CD14-positive monocyte (primary cell): ENCODE measurements around the gene WDR18. TPM values are rescaled to one million over a fixed set of nuclear protein-coding genes. Genes with fewer than 3 reads are reported as not detected.

Experiments
- DNase-seq, 3 donors: peaks; one replicate each; pipeline ENCODE4 v3.0.0-alpha.2; 2011 to 2022
- H2AFZ ChIP-seq: 2 replicates; pipeline ENCODE4 v1.6.0; 2012; ENCODE audit warnings: mild to moderate bottlenecking, low read depth, low read length, inconsistent platforms; ENCODE audit not compliant: insufficient read depth, poor library complexity, severe bottlenecking
- H3K27ac ChIP-seq, 2 donors: 1 replicate in 1 of 2; 2 replicates in 1 of 2; pipeline ENCODE4 v1.5.1; 2012 to 2013; ENCODE audit warnings: low read length in 2 of 2, control low read depth in 1 of 2, inconsistent platforms in 1 of 2, low read depth in 1 of 2, mild to moderate bottlenecking in 1 of 2
- H3K27me3 ChIP-seq, 2 donors: one replicate each; pipeline versions ENCODE4 v1.6.0 to v1.6.1; 2011 to 2013; ENCODE audit warnings: low read length in 2 of 2; ENCODE audit not compliant: control insufficient read depth in 2 of 2, insufficient read depth in 2 of 2
- H3K36me3 ChIP-seq, 2 donors: replicated peaks in 1 of 2; 1 replicate in 1 of 2; 2 replicates in 1 of 2; pipeline versions ENCODE4 v1.5.1 to v1.6.1; 2012 to 2013; ENCODE audit warnings: low read length in 2 of 2, control low read depth in 1 of 2, inconsistent platforms in 1 of 2, mild to moderate bottlenecking in 1 of 2; ENCODE audit not compliant: insufficient read depth in 2 of 2, control insufficient read depth in 1 of 2
- H3K4me1 ChIP-seq, 2 donors: 1 replicate in 1 of 2; 2 replicates in 1 of 2; pipeline versions ENCODE4 v1.5.1 to v1.6.1; 2012 to 2013; ENCODE audit warnings: low read length in 2 of 2, control low read depth in 1 of 2, inconsistent platforms in 1 of 2, mild to moderate bottlenecking in 1 of 2, moderate library complexity in 1 of 2; ENCODE audit not compliant: insufficient read depth in 2 of 2, control insufficient read depth in 1 of 2
- H3K4me2 ChIP-seq: replicated peaks from 2 replicates; pipeline ENCODE3; 2012; ENCODE audit warnings: low read length, moderate library complexity, mild to moderate bottlenecking; ENCODE audit not compliant: poor library complexity, severe bottlenecking; ENCODE audit errors: extremely low read depth
- H3K4me3 ChIP-seq, 3 experiments: fragments of 200-600 bp in 1 of 3; sonication (generic) in 1 of 3; replicated peaks in 1 of 3; 1 replicate in 2 of 3; 2 replicates in 1 of 3; pipeline ENCODE4 v1.5.1; 2011 to 2013; ENCODE audit warnings: low read length in 3 of 3, mild to moderate bottlenecking in 3 of 3, control low read depth in 2 of 3, low read depth in 2 of 3, inconsistent platforms in 1 of 3, moderate library complexity in 1 of 3
- H3K79me2 ChIP-seq: 2 replicates; pipeline ENCODE4 v1.6.0; 2012; ENCODE audit warnings: mild to moderate bottlenecking, control low read depth, inconsistent platforms, low read length, moderate library complexity; ENCODE audit not compliant: insufficient read depth
- H3K9ac ChIP-seq: 2 replicates; pipeline ENCODE4 v1.6.0; 2017; ENCODE audit warnings: low read length, mild to moderate bottlenecking; ENCODE audit not compliant: insufficient read depth, poor library complexity, severe bottlenecking
- H3K9me3 ChIP-seq, 2 donors: replicated peaks in 1 of 2; 1 replicate in 1 of 2; 2 replicates in 1 of 2; pipeline versions ENCODE4 v1.5.1 to v1.6.1; 2012 to 2013; ENCODE audit warnings: low read length in 2 of 2, control low read depth in 1 of 2; ENCODE audit not compliant: control insufficient read depth in 1 of 2, insufficient read depth in 1 of 2
- H4K20me1 ChIP-seq: 2 replicates; pipeline ENCODE4 v1.6.0; 2012; ENCODE audit warnings: mild to moderate bottlenecking, low read length, control low read depth, moderate library complexity; ENCODE audit not compliant: insufficient read depth
- H3K27ac Mint-ChIP-seq, 7 donors: one replicate each; pipeline ENCODE4 v1.8.0; 2020; ENCODE audit warnings: mild to moderate bottlenecking in 7 of 7, mixed read lengths in 7 of 7, moderate library complexity in 6 of 7, inconsistent platforms in 2 of 7
- H3K27me3 Mint-ChIP-seq, 3 donors: one replicate each; pipeline ENCODE4 v1.8.0; 2021 to 2022; ENCODE audit warnings: low read depth in 3 of 3, mild to moderate bottlenecking in 3 of 3, mixed read lengths in 3 of 3, moderate library complexity in 3 of 3, inconsistent platforms in 1 of 3
- H3K36me3 Mint-ChIP-seq, 2 donors: one replicate each; pipeline ENCODE4 v1.8.0; 2020; ENCODE audit warnings: mixed read lengths in 2 of 2, inconsistent platforms in 1 of 2, mild to moderate bottlenecking in 1 of 2
- H3K4me1 Mint-ChIP-seq: one replicate; pipeline ENCODE4 v1.8.0; 2020; ENCODE audit warnings: mild to moderate bottlenecking, mixed read lengths
- H3K4me3 Mint-ChIP-seq, 2 donors: one replicate each; pipeline ENCODE4 v1.8.0; 2020; ENCODE audit warnings: mild to moderate bottlenecking in 2 of 2, mixed read lengths in 2 of 2, moderate library complexity in 1 of 2
- H3K9me3 Mint-ChIP-seq, 7 donors: one replicate each; pipeline ENCODE4 v1.8.0; 2020 to 2022; ENCODE audit warnings: mixed read lengths in 7 of 7, mild to moderate bottlenecking in 6 of 7, moderate library complexity in 6 of 7, inconsistent platforms in 2 of 7
- WGBS: methylation state at CpG from one replicate; pipeline ENCODE4 v1.1.5; 2013; ENCODE audit warnings: missing lambda C conversion rate; ENCODE audit not compliant: insufficient coverage; 5-methylcytosine and 5-hydroxymethylcytosine counted together
- intact Hi-C, 2 donors: fragments of 100-400 bp; cut with micrococcal nuclease; formaldehyde crosslinking; loops; one replicate each; pipeline versions ENCODE4 v1.15.0 to v1.15.1; 2023
- polyA plus RNA-seq, 3 donors: library from polyadenylated mRNA; depleted of rRNA in 1 of 3; unstranded in 2 of 3; stranded (reverse) in 1 of 3; fragments of 300-500 nt in 2 of 3; fragments of >200 nt in 1 of 3; fragmentation: Illumina TruSeq in 2 of 3; gene quantifications; 1 replicate in 2 of 3; 2 replicates in 1 of 3; pipeline ENCODE4 v1.2.3, GENCODE V29; 2012 to 2021
- TF ChIP-seq, protein P1 (sequence below): fragments of 200-600 bp; IDR thresholded peaks from one replicate; pipeline ENCODE4 v1.8.0; 2022; ENCODE audit warnings: antibody characterized with exemption, mild to moderate bottlenecking

The WDR18 gene
- polyA plus RNA-seq, 3 donors: 21.3 to 52.7 (median 49.9) TPM

DNA sequence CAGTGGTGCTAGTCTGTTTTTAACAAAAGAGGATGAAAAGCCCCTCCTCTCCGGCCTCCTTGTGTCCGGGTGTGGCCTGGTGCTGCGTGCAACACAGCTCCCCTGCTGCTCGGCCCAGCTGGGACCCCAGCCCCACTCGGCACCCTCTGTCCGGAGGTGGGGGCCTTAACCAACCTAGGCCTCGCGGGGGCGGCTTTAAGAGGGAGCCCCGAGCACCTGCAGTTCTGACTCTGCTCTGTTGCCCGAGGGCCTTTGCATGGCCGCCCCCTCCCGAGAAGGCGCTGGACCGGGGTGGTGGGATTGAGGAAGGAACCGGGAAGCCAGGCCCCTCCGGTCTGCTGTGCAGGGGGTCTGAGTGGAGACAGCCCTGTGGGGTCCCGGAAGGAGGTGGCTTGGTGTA lies 10.4 kb downstream of the WDR18 start:
- H2AFZ ChIP-seq: no peak overlapping the region
- WGBS: 96% methylated on average over 18 of the region's 18 CpGs
- no peak for DNase-seq
- peaks cover 5 to 11% of the 10 kb centered on the region in 2 donors for H3K36me3 ChIP-seq
- H3K4me3 ChIP-seq: no peak overlapping the region
- no peak overlapping the region for H3K9ac ChIP-seq
- Mint-ChIP-seq H3K9me3 (peaks cover 0 to 19% (median 6%) of the 10 kb centered on the region in 7 donors), H3K27ac (no peak overlapping the region), H3K4me3 (no peak overlapping the region), H3K27me3 (peaks cover 38 to 50% (median 43%) of the 10 kb centered on the region in 3 donors), H3K36me3 (peaks cover 11 to 16% of the 10 kb centered on the region in 2 donors), H3K4me1 (peaks cover 6% of the 10 kb centered on the region)
- no peak overlapping the region for H3K27ac ChIP-seq
- peaks cover 0 to 8% of the 10 kb centered on the region in 2 donors for H3K9me3 ChIP-seq
- intact Hi-C loops: no loop called here
- H3K79me2 ChIP-seq: no peaks in the 10 kb centered on the region
- peaks cover 8 to 46% of the 10 kb centered on the region in 2 donors for H3K27me3 ChIP-seq
- peaks cover 13% of the 10 kb centered on the region for H4K20me1 ChIP-seq
- H3K4me1 ChIP-seq: peaks cover 7% of the 10 kb centered on the region in 2 donors
- TF ChIP-seq, protein P1, sequence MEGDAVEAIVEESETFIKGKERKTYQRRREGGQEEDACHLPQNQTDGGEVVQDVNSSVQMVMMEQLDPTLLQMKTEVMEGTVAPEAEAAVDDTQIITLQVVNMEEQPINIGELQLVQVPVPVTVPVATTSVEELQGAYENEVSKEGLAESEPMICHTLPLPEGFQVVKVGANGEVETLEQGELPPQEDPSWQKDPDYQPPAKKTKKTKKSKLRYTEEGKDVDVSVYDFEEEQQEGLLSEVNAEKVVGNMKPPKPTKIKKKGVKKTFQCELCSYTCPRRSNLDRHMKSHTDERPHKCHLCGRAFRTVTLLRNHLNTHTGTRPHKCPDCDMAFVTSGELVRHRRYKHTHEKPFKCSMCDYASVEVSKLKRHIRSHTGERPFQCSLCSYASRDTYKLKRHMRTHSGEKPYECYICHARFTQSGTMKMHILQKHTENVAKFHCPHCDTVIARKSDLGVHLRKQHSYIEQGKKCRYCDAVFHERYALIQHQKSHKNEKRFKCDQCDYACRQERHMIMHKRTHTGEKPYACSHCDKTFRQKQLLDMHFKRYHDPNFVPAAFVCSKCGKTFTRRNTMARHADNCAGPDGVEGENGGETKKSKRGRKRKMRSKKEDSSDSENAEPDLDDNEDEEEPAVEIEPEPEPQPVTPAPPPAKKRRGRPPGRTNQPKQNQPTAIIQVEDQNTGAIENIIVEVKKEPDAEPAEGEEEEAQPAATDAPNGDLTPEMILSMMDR: no peak
- no peak overlapping the region for H3K4me2 ChIP-seq

DNA sequence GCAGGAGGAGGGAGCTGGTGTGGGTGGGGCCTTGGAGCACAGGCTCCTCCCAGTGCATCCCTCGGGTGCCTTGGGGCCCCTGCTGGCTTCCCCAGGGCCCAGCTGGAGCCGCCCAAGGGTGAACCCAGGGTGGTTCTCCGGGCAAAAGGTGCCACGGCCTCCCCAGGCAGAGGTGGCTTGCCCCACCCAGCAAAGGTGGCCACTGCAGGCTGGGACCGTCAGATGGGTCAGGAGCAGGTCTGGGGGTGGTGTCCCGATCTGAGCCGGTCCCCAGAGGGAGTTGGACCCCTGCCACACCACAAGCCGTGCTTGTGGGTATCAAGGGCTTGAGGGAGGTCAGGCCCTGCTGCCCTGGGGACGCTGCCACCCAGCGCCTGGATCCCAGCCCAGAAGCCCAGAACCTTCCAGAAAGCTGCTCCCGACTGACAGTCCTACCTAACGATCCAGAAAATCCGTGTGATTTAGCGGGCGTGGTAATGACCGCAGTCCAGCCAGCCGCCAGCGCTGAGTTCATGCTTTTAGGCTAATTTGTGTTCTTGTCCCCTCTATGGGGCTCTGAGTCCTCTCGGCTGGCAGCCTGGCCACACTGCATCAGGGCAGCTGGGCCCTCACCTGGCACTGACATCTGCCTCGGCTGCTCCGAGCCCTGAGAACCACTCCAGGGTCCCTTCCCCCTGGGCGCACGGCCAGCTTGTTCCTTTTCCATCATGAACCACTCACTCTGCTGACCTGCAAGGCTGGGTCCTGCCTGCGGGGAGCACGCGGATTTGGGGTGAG lies 11.1 kb downstream of the WDR18 start:
- Histone ChIP-seq H3K9ac (no peak overlapping the region), H3K4me2 (no peak overlapping the region), H2AFZ (no peak overlapping the region), H3K36me3 (peaks cover 0 to 6% of the 10 kb centered on the region in 2 donors), H3K27me3 (peaks cover 8 to 52% of the 10 kb centered on the region in 2 donors), H3K79me2 (no peaks in the 10 kb centered on the region), H3K4me1 (peaks cover 7% of the 10 kb centered on the region in 2 donors), H3K4me3 (no peak overlapping the region), H3K9me3 (peaks cover 0 to 8% of the 10 kb centered on the region in 2 donors), H3K27ac (no peak overlapping the region), H4K20me1 (peaks cover 13% of the 10 kb centered on the region)
- DNase-seq: no peak
- TF ChIP-seq, protein P1: no peak
- peaks cover 6% of the 10 kb centered on the region for H3K4me1 Mint-ChIP-seq
- H3K36me3 Mint-ChIP-seq: peaks cover 12% of the 10 kb centered on the region in 2 donors
- intact Hi-C loops: no loop called here
- H3K27ac Mint-ChIP-seq: no peak overlapping the region
- 77% methylated on average over 18 of the region's 26 CpGs for WGBS
- peaks cover 0 to 19% (median 6%) of the 10 kb centered on the region in 7 donors for H3K9me3 Mint-ChIP-seq
- peak overlapping the region in 1 of 2 donors; percentile 71 for H3K4me3 Mint-ChIP-seq
- H3K27me3 Mint-ChIP-seq: peaks cover 44 to 57% (median 49%) of the 10 kb centered on the region in 3 donors
